Glomerular visceral epithelial cell (primary cell): Measurements from ENCODE around the gene LRP1B.
A peak's percentile ranks its signal among the peaks of the same experiment; 100 is the strongest.
"Not testable (repeated sequence)": the region's sequence is repeated elsewhere in the genome, so short reads cannot be mapped to it uniquely, and the experiment has no call there.

Source experiments
- DNase-seq: peaks from one replicate; pipeline ENCODE4 v3.0.0-alpha.2; 2016; ENCODE audit errors: extremely low spot score

LRP1B gene

DNA sequence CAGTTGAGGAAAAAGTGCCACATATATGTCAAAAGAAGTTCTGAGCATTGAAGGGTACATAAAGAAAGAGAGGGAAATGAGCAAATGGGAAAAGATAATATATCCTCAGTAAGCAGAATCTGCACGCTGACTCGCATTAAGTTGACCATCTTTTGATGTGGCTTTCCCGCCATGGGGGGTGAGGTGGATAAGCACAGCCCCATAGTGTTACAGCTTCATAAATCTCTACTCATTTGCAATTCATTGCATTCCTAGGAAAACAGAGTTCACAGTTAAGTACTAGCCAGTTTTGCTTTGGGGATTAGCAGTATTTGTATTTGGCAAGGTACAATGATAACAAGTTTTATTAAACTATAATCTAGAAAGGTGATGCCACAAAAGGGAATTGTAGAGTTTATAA is 814.2 kb downstream of the LRP1B start:
- DNase-seq = no peak

GRCh38 chr2:141316103-141316502 is 814.7 kb downstream of the LRP1B start:
- DNase-seq = no peak

GRCh38 chr2:141313972-141314371 is 816.8 kb downstream of the LRP1B start:
- no peak for DNase-seq

DNA sequence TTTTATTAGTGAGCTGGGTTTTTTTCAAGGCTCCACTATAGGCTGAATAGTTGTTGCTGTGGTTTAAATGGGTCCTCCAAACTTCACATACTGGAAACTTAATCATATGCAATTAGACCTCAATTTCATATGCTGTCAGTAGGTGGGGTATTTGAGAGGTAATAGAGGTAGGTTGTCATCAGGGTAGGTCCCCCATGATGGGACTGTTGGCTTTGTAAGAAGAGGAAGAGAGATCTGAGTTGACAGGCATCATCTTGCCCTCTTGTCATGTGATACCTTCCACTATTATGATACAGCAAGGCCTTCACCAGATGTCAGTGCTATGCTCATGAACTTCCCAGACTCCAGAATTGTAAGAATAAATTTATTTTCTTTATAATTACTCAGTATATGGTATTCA is 819.4 kb downstream of the LRP1B start:
- DNase-seq = no peak

GRCh38 chr2:141306368-141306767 is 824.4 kb downstream of the LRP1B start:
- DNase-seq = no peak

- no peak for DNase-seq
These were observed 829.3 kb downstream of the LRP1B start for GRCh38 chr2:141301551-141301950.

GRCh38 chr2:141280037-141280436 is 850.8 kb downstream of the LRP1B start:
- no peak for DNase-seq

DNA sequence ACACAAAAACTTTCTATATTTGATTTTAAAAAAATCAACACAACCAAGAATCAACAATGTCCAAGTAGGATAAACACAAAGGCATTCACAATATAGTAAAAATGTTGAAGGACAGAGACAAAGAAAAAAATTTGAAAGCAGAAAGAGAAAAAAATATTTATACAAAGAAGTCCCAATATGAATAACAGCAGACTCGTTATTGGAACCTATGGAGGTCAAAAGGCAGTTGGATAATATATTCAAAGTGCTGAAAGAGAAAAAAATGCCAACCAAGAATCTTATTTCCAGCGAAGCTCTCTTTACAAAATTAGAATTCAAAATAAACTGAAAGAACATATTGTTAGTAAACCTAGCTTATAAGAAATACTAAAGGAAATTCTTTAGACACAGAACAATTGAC is 859.5 kb downstream of the LRP1B start:
- no peak for DNase-seq

DNA sequence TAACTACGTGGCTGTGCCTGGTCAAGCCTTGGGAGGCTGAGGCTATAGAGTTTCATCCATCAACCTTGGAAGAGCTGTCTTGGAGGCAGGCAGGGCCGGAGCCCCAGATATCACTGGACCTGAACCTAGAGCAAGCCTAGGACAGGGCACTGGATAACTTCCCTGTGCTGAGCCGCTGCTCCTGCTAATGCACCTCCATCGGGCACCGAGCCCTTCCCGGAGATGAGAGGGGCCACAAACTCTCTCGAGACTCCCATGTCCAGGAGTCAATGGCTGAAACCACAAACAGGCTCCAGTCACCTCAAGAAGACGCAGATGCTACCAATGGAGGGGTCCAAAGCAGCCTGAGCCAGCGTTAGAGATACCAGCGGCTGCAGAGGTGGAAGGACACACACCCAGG is 866.0 kb downstream of the LRP1B start:
- no peak for DNase-seq

DNA sequence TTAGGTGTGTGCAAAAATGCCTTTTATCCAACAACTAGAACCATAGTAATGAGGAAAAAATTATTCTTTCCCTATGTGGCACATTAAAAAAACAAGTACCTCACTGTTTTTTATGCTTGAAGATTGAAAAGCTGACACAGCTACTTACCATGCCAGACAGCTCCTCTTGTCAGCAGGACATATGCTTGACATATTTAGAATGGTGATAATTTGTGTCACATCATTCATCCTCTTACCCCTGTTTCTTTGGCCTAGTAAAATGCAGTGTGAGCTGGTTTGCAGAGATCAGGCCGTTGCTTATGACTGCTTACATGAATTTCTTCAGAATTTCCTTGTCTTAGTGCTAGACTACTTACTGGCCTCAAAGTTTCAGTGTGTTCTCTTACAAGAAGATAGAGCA is 869.9 kb downstream of the LRP1B start:
- no peak for DNase-seq

- DNase-seq = no peak
These were observed 871.1 kb downstream of the LRP1B start for GRCh38 chr2:141259683-141260082.

- no peak for DNase-seq
These were observed 888.8 kb downstream of the LRP1B start for GRCh38 chr2:141242008-141242407.

- no peak for DNase-seq
These were observed 904.3 kb downstream of the LRP1B start for GRCh38 chr2:141226560-141226959.

DNA sequence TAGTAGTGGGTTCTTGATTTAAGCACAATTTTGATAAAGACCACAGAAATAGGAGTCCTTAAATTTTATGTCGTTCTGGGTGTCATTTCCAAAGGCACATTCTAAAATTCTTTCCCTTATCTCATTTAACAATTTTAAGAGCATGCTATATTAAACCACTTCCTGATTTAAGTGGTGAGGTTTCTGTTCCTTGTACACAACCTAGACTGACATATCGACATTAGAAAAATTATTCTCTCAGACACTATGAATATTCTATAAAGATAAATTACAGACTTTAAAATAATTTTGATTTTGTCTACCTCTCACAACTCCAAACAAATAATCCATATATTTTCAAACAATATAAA is 923.8 kb downstream of the LRP1B start:
- DNase-seq = no peak

GRCh38 chr2:141201016-141201565 is 929.7 kb downstream of the LRP1B start:
- no peak for DNase-seq

DNA sequence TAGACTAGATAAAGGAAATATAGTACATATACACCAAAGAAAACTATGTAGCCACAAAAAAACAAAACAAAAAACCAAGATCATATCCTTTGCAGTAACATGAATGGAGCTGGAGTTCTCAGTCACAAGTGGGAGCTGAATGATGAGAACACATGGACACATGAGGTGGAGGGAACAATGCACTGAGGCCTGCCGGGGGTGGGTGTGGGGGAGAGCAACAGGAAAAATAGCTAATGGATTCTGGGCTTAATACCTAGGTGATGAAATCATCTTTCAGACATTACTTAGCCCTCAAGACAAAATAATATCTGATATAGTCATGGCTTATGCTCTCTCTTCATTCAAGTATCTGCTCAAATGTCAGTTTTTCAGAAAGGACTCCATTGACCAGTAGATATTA is 930.6 kb downstream of the LRP1B start:
- peak; percentile 31 for DNase-seq

GRCh38 chr2:141199711-141200110 is 931.1 kb downstream of the LRP1B start:
- DNase-seq = no peak

DNA sequence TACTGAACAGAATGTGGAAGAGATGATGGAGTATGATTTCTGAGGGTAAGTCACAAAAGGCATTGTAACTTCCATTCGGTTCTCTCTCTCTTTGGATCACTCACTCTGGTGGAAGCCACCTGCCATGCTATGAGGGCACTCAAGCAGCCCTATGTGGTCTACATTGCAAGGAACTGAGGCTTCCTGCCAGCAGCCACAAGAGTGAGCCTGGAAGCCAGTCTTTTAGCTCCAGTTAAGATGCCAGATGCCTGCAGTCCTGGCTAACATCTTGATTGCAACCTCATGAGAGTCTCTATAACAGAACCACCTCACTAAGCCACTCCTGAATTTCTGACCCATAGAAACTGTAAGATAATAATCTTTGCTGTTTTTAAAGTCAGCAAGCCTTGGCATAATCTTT is 935.7 kb downstream of the LRP1B start:
- DNase-seq = peak; percentile 14

GRCh38 chr2:141187075-141187439 is 943.8 kb downstream of the LRP1B start:
- no peak for DNase-seq

DNA sequence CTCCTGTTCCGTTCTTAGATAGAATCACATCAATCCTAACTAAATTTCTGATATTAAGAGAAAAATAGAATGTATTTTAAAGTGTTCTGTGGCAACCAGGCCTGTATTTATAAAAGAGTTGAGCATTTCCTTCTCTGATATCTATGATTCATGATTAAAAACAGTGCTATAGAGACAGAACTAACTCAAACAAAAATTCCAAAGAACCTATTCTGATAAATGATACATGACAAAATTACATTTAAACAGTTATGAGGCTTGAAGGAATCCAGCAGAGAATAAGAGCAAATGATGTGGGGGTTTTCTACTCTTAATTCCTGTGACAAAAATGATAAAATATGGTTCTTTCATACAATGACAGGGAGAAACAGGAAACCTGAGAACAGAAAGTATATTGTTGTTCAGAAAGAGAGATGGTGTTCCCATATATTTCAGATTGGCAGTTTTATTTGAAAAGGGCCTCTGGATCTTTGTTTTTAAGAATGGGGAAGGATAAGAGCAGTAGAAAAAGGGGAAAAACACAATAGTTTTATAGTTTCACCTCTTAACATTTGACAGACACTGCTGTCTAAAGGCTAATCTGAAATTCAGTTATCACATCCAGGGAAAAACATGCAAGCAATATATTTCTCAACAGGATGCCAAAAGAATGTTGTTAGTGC is 944.3 kb downstream of the LRP1B start:
- no peak for DNase-seq

DNA sequence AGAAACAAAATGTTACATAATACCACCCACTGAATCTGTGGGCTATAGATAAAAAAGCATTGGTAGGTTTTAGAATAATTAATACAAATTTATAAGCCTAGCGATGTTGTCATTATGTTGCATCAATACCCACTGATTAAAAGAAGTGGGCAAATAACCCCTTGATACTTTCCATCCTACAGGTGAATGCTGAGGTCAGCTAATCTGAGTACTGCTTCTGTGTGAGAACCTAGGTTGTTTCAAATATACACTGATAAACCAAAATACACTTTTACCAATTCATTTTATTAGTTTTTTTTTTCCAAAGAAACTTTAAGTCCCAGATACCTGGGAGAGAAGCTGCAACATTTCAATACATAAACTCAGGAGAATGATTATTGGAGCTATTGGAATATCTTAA is 948.6 kb downstream of the LRP1B start:
- DNase-seq = no peak

DNA sequence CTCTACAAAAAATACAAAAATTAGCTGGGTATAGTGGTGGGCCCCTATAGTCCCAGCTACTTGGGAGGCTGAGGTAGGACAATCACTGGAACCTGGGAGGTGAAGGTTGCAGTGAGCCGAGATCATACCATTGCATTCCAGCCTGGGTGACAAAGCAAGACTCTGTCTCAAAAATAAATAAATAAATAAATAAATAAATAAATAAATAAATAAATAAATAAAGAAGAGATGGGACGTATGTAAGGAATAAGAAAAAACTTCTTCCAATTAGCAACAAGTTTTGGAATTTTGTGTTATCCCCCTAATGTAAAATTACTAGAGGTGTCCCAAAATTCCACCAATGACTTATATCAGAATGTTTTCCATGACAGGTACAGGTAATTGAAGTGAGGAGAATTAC is 961.7 kb downstream of the LRP1B start:
- DNase-seq = not testable (repeated sequence)

- DNase-seq = no peak
These were observed 968.5 kb downstream of the LRP1B start for GRCh38 chr2:141162314-141162713.

GRCh38 chr2:141151611-141152286 is 979.1 kb downstream of the LRP1B start:
- DNase-seq = no peak
